Measurements from ENCODE around the gene TCAIM. TPM values are rescaled to one million over a fixed set of nuclear protein-coding genes. Genes with fewer than 3 reads are reported as not detected.
A peak's percentile ranks its signal among the peaks of the same experiment; 100 is the strongest.

The TCAIM gene
- total and polyA plus RNA-seq, 2 of the 4 experiments (the other 2 are of a cell fraction) = 11.0 to 21.5 TPM

- no peak overlapping the region for H3K14ac ChIP-seq (replicated peaks; ENCODE audit: low read depth, low read length)
- H3K79me1 ChIP-seq (ENCODE audit: low read depth in 1 of 2, low read length in 2 of 2) = no peaks in the 10 kb centered on the region
- no peak overlapping the region for H4K91ac ChIP-seq (ENCODE audit: insufficient read depth, low read depth, low read length)
- H3K27me3 ChIP-seq (ENCODE audit: control insufficient read depth, insufficient read depth, low read length) = no peaks in the 10 kb centered on the region
- no peak overlapping the region for H3K18ac ChIP-seq (ENCODE audit: low read depth, low read length)
- dilution Hi-C loops (cut with HindIII; ENCODE audit: low sequenced_read_pairs, unreplicated experiment) = no loop called here
- H3K36me3 ChIP-seq (ENCODE audit: control insufficient read depth, insufficient read depth, low read length) = no peaks in the 10 kb centered on the region
- BruUV-seq (replicated peaks) = no TSS peak
- no peak overlapping the region for H3K9ac ChIP-seq (ENCODE audit: low read depth, low read length)
- 70% methylated on average over 7 of the region's 10 CpGs; no CpG with 5 or more reads in 1 of the 2 experiments for WGBS, 2 experiments (ENCODE audit: extremely low coverage in 2 of 2, insufficient read length in 1 of 2)
- no peak overlapping the region for H2AK5ac ChIP-seq (ENCODE audit: low read depth, low read length)
- H3K23ac ChIP-seq (ENCODE audit: low read depth, low read length) = no peak overlapping the region
- H3K56ac ChIP-seq (ENCODE audit: extremely low read depth, insufficient read depth, low read length) = no peak overlapping the region
- H3K27ac ChIP-seq (ENCODE audit: insufficient read depth, low read length) = no peak overlapping the region
- H4K5ac ChIP-seq (ENCODE audit: low read depth, low read length) = no peak overlapping the region
- ChIA-PET POLR2A (ENCODE audit: unreplicated experiment) (no interaction called here), CTCF (interaction anchor here (0.6 kb wide), 1 partner anchor 60 kb away, joined by 3 read pairs; no protein-coding TSS in a partner anchor)
- H3K9me1 ChIP-seq (ENCODE audit: insufficient read depth, low read length) = 0 out of 2 replicates have a peak, but pooled peaks cover 5% of the 10 kb centered on the region
- no peak overlapping the region for H2BK15ac ChIP-seq (ENCODE audit: low read depth, low read length)
- H2AK9ac ChIP-seq (replicated peaks; ENCODE audit: low read depth, low read length, poor library complexity) = no peak overlapping the region
- intact Hi-C loops (cut with micrococcal nuclease) = no loop called here
- DNase-seq (no peak), ATAC-seq (ENCODE audit: low read depth) (no peak)
- no peaks in the 10 kb centered on the region for H3K9me3 ChIP-seq (ENCODE audit: control insufficient read depth, insufficient read depth, low read length)
- no peak overlapping the region for H2BK20ac ChIP-seq (ENCODE audit: low read depth, low read length)
- H3K4me2 ChIP-seq (ENCODE audit: low read depth, low read length) = no peak overlapping the region
- H2BK120ac ChIP-seq (ENCODE audit: low read depth, low read length) = no peak overlapping the region
- in situ Hi-C loops (cut with MboI; ENCODE audit: low sequenced_read_pairs) = no loop called here
- no peak overlapping the region for H3K4me3 ChIP-seq (ENCODE audit: insufficient read depth, low read depth, low read length)
- no peak overlapping the region for H4K8ac ChIP-seq (ENCODE audit: low read depth in 2 of 2, low read length in 2 of 2)
- H2BK5ac ChIP-seq (ENCODE audit: low read depth, low read length, poor library complexity, severe bottlenecking) = no peak overlapping the region
- H3K4ac ChIP-seq (ENCODE audit: low read depth, low read length) = no peak overlapping the region
- H4K20me1 ChIP-seq (ENCODE audit: insufficient read depth, low read length) = no peaks in the 10 kb centered on the region
- no peak for TF ChIP-seq RCOR1 (IDR thresholded peaks at IDR 0.05; ENCODE audit: insufficient replicate concordance, low read length)
- TF ChIP-seq ELK1 (IDR thresholded peaks at IDR 0.05; ENCODE audit: borderline replicate concordance, low read depth, low read length) = no peak
- TF ChIP-seq RAD21 (IDR thresholded peaks at IDR 0.05; ENCODE audit: low read length) = no peak
- no peak for TF ChIP-seq CEBPB (IDR thresholded peaks at IDR 0.05; ENCODE audit: low read depth, low read length)
- TF ChIP-seq SMC3 (IDR thresholded peaks at IDR 0.05; ENCODE audit: low read depth, low read length) = no peak
- no peak for TF ChIP-seq MAFK (IDR thresholded peaks at IDR 0.05; ENCODE audit: low read depth, low read length)
- no peak for TF ChIP-seq POLR2A (IDR thresholded peaks at IDR 0.05; ENCODE audit: low read depth, low read length)
- TF ChIP-seq MAZ (IDR thresholded peaks at IDR 0.05; ENCODE audit: borderline replicate concordance, low read depth, low read length) = no peak
- TF ChIP-seq CTCF (conservative IDR thresholded peaks at IDR 0.05; ENCODE audit: low read depth, low read length) = no peak
- no peak for TF ChIP-seq CHD1 (IDR thresholded peaks at IDR 0.05; ENCODE audit: low read depth, low read length)
- TF ChIP-seq NFE2L2 (IDR thresholded peaks at IDR 0.05; ENCODE audit: low read depth, low read length) = no peak
- TF ChIP-seq RFX5 (IDR thresholded peaks at IDR 0.05; ENCODE audit: low read depth, low read length) = no peak
- H2AFZ ChIP-seq (replicated peaks; ENCODE audit: low read length, poor library complexity) = peak overlapping the region; percentile 49
- no peaks in the 10 kb centered on the region for H3K4me1 ChIP-seq (ENCODE audit: control insufficient read depth, insufficient read depth, low read length)
Measured at GRCh38 chr3:44412365-44412764, 73.8 kb downstream of the TCAIM start.
